HG03354 (cell line): ENCODE results near the gene RDM1.
"Not testable (repeated sequence)": the region's sequence is repeated elsewhere in the genome, so short reads cannot be mapped to it uniquely, and the experiment has no call there.

Experiments used
- ATAC-seq: cut with Tn5 transposase; IDR thresholded peaks from one replicate; pipeline ENCODE4 v1.9.1; 2021; ENCODE audit warnings: mild to moderate bottlenecking; ENCODE audit not compliant: unreplicated experiment, poor library complexity, severe bottlenecking

The RDM1 gene

DNA sequence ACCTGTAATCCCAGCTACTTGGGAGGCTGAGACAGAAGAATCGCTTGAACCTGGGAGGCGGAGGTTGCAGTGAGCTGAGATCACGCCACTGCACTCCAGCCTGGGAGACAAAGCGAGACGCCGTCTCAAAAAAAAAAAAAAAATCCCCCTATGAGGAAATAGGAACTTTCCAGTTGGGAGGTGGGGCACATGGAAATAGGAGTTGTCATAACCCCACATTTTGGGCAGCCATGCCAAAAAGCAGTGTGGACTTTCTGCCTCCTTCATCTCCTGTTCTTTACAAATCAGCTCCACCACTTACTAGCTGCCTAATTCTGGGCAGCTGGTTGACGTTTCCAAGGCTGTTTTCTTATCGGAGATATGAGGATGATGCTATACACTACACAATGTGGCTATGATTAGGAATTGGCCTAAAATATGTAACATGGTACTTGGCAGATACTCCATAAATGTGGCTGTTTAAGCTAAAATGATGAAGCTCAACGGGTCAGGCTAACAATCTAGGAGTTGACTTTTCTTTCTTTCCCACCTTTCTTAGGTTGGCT is 28.9 kb downstream of the RDM1 start:
- ATAC-seq = no peak

DNA sequence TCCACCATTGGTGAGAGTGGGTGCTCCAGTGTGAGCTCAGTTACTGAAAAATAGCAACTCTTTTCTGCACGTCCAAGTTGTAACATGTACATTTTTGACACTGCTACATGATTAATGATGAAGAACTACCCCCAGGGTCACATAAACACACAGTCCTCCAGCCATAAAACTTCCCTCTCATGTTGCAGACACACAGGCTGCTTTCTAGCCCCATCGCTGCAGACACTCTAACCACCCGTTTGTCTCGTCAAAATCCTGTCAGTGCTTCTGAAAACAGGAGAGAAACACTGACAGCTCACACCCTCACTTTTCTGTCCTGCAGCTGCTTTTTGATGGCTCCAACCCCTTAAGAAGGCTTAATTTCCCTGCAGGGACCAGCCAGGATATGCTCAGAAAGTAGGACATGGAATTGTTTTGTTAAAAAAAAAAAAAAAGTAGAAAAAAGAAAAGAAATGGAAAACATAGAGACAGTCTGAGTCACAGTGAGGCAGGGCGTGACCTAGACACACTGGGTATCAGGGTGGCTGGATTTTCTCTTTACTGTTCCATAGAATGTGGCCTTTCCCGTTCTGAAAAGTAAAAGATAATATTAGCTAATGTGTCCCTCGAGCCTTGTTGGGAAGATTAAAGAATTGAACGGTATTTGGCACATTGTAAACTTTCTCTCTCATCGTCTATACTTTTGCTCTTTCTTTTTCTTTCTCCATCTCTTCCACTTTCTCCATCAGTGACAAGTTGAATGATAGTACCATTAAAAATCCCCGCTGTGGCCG is 29.7 kb downstream of the RDM1 start:
- ATAC-seq = no peak

DNA sequence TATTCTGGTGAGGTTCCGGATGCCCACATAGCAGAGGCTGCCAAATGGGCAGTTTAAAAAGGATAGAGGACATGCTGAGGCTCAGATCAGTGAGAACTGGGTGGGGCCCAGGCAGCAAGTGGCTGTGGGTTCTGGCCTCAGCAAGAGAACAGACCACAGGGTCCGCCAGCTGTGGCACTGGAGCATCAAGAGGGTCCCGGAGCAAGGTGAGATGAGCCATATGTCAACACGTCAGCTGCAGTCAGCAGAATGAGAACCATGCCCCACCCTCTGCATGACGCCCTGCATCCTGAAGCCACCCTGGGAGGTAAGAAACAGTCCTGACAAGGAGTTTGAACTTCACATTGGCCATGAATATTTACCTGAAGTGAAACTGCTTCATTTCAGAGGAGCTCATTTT is 30.3 kb downstream of the RDM1 start:
- ATAC-seq = no peak

DNA sequence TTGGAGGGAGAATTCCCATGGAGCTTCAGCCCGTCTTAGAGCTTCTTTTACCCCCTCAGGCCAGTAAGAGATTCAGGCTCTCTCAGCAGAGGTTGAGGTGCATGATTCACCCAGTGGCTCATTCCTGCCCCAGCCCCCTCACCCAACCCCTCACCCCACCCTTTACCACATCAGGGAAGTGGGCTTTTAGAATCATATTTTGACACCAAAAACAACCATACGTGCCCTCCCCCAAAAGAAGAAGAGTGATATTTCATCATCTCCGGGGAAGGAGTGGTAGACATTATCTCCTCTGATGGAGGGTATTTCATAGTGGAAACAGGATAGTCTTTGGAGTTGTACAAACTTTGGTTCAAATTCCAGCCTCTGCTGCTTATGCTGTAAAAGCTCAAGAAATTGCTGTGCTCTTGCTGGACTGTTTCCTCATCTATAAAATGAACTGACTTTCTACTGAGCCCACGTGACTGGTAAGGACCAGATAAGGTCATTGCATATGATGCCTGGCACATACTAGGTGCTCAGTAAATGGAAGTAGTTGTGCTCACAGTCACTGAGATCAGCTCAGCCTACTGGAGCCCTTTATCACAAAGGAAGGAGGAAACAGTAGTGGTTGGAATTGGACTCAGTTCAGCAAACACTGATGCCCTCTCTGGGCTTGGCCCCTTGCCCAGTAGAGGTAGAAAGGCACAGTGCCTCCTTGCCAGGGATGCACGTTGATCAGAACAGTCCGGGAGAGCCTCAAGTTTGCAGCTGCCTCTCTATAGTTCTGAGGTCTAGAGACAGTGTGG is 32.1 kb downstream of the RDM1 start:
- no peak for ATAC-seq

DNA sequence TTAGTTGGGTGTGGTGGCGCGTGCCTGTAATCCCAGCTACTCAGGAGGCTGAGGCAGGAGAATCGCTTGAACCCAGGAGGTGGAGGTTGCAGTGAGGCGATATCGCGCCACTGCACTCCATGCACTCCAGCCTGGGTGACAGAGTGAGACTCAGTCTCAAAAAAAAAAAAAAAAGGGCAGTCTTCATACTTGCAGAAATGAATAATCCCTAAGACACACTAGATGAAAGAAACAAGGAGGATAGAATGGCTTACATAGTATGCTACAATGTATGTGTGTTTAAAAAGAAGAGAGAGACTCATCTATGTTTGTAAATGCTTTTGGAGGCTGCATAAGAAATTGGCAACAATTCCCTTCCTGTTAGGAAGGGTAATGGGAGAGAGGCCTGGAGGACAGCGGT is 32.8 kb downstream of the RDM1 start:
- not testable (repeated sequence) for ATAC-seq

DNA sequence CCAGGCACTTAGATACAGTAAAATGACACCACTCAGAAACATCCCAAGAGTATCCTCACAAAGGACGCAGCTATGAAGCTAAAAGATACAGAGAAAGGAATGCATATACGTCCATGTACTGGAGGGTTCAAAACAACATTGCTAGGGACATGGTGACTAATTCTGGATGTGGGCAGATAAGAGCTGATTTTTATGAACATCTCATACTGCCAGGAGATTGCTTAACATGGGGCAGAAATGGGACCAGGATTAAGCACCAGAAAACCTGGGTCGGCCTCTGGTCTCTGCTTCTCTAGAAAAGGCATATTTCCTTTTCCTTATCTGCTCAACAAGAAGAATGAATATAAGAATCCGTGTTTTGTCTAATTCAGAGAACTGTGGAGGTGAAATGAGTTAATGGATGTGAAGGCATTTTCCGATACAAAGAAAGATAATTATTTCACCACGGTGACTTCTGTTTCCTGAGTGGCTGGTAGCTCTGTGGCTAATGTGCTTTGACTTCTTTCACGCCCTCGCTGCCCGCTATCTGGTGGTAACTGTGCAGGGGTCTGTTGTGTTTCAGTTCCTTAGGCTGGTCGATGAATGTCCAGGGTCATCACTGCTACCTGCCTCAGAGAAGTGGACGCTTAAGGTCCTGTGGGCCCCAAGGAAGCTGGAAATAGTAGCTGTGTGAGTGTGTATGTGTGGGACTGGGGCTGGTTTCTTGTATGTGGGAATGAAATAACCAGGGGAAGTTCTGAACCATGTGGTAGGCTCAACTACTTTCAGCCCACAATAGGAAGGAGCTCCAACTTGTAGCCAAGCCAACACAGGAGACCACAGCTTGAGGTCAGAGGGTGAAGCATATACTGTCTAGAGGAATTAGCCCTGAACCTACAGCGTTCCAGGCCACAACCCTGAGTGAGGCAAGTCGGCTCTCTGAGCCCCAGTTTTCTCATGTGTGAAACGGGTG is 34.7 kb downstream of the RDM1 start:
- no peak for ATAC-seq

DNA sequence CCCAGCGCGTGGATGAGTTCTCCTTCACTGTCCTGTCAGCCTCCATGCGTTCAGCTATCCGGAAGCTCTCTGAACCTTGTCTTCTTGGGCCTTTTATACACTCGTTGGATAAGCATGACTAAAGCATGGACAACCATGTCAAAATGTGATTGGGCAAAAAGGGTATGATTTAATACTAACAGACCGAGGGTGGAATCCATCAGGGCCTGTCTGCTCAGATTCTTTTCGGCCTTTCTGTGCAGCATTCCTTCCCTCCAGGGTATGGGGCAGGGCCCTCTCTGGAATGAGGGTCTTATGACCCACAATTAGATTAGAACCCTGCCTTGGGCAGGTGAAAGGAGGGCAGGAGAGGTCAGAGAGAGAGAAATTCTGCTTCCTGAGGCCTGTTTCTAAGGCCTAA is 36.4 kb downstream of the RDM1 start:
- ATAC-seq = no peak

DNA sequence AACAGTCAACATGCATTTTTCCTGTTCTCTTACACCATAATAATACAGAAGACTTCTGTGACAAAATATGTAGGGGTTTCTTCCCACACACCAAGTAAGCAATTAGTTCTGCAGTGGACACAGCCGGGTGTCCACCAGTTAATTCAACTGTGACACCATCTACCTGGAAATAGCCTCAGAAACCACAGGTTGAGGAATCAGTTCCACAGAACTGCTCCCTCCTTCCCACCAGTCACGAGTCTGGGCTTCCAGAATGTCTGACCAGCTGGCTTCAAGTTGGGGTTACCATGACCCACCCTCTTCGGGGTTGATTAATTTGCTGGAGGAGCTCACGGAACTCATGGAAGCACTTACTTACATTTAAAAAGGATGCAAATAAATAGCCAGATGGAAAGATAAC is 36.8 kb downstream of the RDM1 start:
- ATAC-seq = no peak

DNA sequence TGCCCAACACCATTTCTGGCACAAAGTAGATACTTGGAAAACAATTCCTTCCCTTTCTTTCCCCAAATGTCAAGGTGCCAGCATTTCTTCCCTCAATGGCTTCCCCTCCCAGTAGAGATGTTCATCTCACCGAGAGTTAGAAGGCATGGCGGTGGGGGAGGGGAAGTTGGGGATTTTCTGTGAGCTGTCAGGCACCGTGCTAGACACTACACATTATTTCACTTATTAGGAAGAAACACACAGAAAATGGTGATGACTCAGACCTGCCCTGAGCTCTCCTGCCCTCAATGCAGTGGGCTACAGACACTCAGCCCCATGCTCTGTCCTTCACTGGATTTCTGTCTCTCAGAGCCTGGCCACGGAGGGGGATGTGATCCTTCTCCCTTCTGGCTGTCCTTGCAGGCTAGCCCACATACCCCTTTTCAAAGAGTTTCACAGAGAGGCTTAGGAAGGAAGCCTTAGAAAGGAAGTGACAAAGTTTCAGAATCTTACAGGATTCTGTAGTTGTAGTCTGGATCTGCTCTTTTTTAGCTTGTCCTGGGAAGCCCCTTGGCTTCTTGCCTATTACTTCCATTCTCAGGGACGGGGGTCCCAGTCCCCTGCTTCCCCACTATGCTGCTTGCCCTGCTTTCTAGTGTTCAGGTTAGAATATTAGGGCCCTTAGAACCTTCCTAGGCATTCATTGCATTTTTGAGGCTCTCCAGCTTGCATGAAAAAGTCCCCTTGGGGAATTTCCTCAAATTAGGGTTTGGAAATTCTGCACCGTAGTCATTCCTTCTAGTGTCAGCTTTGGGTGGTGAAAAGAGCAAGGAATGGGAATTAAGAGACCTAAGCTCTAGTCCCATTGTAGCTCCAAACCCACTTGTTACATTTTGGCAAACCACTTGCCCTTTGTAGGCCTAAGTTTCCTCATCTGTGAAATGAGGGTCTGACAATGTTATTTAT is 38.2 kb downstream of the RDM1 start:
- ATAC-seq = no peak

DNA sequence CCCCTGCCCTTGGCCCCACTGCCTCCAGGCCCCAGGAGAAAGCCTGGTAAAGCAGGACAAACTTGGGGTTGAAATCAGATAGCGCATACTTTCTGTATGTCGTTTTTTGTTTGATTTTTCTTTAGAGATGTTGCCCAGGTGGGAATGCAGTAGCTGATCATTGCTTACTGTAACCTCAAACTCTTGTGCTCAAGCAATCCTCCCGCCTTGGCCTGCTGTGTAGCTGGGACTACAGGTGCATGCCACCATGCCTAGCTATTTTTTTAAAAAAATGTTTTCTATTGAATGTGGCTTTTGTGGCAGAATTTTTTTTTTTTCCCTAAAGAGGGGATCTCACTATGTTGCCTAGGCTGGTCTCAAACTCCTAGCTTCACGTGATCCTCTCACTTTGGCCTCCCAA is 39.3 kb downstream of the RDM1 start:
- no peak for ATAC-seq

DNA sequence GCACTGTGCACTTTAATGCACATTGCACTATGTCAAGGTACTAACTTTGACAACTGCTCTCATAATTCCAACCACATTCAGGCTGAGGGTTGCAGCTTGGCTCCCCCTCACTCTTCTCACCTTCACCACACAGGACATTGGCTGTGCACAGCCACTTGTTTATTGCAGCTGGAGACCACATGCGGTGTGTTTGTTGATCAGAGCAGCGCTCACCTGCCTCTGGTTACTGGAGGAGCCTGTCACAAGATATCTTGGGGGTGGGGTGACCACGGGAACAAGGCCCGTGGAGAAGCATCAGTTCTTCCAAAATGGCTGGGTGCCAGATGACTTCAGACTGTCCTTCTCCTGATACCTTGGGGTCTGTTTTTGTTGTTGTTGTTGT is 39.8 kb downstream of the RDM1 start:
- ATAC-seq = no peak

DNA sequence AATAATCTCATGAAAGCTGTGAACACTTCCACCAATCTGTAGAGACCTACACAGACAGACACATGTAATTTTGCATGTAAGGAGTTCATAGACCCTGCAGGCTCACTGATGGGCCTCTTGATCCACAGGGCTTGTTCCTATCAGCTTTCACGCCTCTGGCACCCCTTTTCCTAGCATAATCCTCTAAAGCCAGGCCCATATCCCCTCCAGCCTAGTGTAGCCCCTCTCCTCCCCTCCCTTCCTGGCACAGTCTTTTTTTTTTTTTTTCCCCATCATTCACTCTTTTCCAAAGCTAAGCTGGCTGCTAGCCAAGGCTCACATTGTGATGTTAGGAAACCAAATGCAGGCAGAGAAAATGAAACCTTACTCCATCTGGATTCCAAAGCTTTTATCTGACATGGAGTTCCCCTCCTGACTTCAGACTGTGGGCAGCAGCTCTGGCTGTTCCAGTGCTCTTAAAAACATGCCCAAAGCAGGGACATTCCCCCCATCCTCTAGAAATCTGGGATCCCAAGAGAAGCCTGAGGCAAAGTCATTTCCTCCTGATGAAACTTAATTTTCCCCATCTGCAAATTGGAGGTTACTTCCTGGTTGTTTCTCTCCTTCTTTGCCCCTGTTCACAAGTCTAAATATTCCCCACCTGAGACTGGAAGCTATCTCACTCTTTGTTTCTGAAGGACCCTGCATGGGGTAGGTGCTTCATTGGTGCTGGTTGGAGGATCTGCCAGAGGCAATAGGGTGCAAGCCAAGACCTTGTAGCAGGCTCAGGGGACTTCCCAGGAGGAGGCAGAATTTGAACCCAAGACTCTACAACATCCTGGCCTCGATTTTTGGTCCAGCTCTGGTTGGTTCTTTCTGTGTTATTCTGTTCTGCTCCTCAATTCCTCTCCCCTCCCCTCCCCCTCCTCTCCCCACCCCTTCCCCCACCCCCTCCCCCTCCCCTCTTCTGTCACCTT is 40.5 kb downstream of the RDM1 start:
- no peak for ATAC-seq

DNA sequence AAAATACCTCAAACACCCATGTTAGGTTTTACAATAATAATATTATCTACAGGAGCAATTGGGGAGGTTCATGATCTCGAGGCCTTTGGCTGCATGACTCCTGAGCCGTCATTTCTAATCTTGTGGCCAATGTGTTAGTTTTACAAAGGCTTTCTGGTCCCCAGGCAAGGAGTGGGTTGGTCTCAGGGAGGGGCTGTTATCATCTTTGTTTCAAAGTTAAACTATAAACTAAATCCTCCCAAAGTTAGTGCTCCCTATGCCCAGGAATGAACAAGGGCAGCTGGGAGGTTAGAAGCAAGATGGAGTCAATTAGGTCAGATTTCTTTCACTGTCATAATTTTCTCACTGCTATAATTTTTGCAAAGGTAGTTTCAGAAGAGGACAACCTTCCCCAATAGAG is 41.3 kb downstream of the RDM1 start:
- ATAC-seq = no peak

DNA sequence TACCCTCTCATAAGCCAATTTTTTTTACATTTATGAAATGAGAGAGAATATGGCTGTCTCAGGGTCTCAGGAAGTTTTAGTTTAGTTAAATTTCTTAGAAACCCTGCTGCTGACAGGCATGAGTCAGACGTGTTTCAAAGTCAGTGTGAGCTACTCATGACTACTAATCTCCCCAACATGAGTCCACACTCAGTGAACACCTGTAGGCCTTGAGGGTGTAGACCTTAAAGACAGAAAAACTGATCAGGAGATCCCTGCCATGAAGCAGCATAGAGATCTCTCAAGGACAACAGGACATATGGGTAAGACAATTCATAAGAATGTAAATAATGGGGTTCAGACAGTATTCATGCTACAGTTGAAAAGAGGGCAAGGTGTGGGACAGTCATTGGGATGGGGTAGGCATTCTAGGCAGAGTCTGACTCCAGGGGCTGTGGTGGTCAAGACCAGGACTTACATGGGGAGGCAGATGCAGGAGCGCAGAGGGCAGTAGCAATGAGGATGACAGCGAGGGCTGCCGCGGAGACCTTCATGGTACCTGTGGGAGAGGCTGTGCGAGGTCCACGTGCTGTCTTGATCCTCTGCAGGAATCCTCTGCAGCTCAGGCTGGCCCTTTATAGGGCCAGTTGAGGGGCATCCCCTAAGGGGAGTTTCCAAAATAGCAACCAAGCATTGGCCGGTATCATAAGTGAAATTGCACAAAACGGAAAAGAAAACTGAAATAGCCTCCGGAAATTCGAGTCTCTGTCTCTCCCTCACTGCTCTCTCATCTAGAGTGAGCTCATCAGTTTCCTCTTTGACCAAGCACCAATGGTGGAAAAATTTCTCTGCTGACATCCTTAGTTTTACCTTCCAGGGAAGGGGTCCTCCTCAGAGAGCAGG is 50.6 kb downstream of the RDM1 start, which contains the start of gene CCL5:
Gene CCL5 (minus strand): TSS at position 588 of the 882 bp plus-strand sequence.
- peak; percentile 91 for ATAC-seq

DNA sequence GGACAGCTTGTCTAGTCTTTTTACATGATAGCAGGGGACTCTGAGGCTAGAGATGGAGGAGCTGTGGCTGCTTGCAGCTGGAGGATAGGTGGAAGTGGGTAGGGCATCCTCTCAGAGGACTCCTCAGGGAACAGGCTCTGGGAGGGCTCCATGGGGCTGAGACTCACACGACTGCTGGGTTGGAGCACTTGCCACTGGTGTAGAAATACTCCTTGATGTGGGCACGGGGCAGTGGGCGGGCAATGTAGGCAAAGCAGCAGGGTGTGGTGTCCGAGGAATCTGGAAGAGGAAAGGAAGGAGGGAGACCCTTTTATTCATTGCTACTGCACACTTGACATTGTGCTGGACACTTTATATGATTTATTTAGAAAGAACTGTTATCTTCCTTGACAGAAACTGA is 52.2 kb downstream of the RDM1 start:
- ATAC-seq = no peak

DNA sequence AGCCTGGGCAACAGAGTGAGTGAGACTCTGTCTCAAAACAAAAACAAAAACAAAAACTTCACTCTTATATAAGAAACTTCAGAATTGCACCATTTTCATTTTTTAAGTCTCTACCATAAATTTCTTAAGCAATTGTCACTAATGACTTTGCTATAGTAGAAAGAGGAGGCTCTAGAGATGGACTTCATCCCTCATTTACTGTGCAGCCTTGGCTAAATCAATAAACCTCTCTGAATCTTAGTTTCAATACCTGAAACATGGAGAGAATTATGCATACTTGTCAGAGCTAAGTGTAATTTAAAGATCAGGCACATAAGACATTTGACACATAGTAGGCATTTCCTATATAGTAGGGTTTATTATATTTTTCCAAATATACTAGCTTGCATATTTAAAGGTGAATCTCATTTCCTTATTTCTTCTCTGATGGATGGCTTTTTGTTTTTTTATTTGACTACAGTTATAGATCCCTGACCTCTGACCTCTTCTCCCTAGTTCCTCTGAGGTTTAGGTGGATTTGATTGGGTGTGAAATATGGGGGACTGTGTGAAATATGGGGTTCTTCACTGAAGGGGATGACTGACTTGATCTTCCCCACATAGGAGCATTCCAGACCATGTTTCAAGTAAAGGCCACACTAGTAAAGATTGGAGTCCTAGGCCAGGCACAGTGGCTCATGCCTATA is 53.1 kb downstream of the RDM1 start:
- ATAC-seq = no peak
